T47D (cell line): ENCODE measurements around the gene GPC4.
"Not testable (repeated sequence)": the region's sequence is repeated elsewhere in the genome, so short reads cannot be mapped to it uniquely, and the experiment has no call there.

Source experiments
- DNase-seq, 2 experiments: peaks; one replicate each; pipeline versions ENCODE4 v3.0.0 to v3.0.0-alpha.2; 2011 to 2012; ENCODE audit warnings: low read depth in 1 of 2, low spot score in 1 of 2
- JUND ChIP-seq: IDR thresholded peaks from 2 replicates; pipeline ENCODE4 v1.6.1; 2012; ENCODE audit warnings: low read depth
- in situ Hi-C: cut with HindIII; loops from 2 replicates; pipeline ENCODE4 v1.10.0; 2016; ENCODE audit warnings: low sequenced_read_pairs, low pct_unique_long_range_greater_than_20kb

Gene GPC4

GRCh38 chrX:133337250-133337649 is 78.0 kb downstream of the GPC4 start:
- peak; percentile 1 to 70 for DNase-seq
- TF ChIP-seq JUND, result no peak
- in situ Hi-C loops, result no loop called here

- peak in 1 of 2 experiments; percentile 34 for DNase-seq
- TF ChIP-seq JUND, result no peak
- in situ Hi-C loops, result no loop called here
Observed at GRCh38 chrX:133335027-133335426, 80.3 kb downstream of the GPC4 start.

GRCh38 chrX:133333154-133333750 is 82.0 kb downstream of the GPC4 start:
- no peak for DNase-seq
- no peak for TF ChIP-seq JUND
- in situ Hi-C loops, result no loop called here

- TF ChIP-seq JUND, result no peak
- DNase-seq, result no peak
- in situ Hi-C loops, result no loop called here
Observed at GRCh38 chrX:133332737-133333136, 82.6 kb downstream of the GPC4 start.

DNA sequence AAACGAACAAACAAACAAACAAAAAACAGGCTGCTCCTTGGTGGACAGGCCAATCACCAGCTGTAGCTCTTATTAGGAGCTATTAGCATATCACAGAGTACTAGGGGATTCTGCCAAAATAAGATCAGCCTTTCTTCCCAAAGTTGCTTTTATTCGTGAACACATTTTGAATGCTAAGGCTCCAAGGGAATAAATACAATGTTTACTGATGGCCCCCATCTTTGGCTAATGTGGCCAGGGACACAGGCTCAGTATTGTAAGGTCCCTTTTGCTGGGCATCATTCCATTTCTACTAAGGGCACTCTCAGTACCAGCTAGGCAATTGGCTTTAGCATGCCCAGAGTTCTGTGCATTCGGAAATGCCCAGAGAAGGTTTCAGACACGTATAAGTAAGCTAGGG is 84.3 kb downstream of the GPC4 start:
- no peak for TF ChIP-seq JUND
- no peak for DNase-seq
- in situ Hi-C loops, result no loop called here

GRCh38 chrX:133325422-133325821 is 89.9 kb downstream of the GPC4 start:
- TF ChIP-seq JUND, result no peak
- in situ Hi-C loops, result no loop called here

DNA sequence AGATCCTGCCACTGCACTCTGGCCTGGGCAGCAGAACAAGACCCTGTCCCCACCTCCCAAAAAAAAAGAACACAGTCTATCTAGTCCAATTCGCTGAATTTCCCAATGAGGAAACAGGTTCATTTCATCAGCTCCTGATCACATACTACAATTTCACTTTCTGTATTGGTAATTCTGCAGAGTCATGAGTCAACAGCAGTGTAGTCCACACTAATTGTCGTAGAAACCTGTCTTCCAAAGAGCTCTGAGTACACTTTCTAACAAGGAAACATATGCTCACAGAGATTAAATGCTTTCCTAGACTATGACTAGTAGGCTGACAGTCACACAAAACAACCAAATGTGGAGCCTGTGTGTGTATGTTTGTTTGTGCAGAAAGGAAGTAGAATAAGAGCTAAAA is 91.9 kb downstream of the GPC4 start:
- in situ Hi-C loops, result no loop called here

More at GRCh38 chrX:133325422-133325821, 89.9 kb downstream of the GPC4 start:
- no peak for DNase-seq

GRCh38 chrX:133322269-133322668 is 93.0 kb downstream of the GPC4 start:
- in situ Hi-C loops, result not testable (repeated sequence)

More for the DNA sequence above, 91.9 kb downstream of the GPC4 start:
- DNase-seq, result peak in 1 of 2 experiments; percentile 0
- no peak for TF ChIP-seq JUND

DNA sequence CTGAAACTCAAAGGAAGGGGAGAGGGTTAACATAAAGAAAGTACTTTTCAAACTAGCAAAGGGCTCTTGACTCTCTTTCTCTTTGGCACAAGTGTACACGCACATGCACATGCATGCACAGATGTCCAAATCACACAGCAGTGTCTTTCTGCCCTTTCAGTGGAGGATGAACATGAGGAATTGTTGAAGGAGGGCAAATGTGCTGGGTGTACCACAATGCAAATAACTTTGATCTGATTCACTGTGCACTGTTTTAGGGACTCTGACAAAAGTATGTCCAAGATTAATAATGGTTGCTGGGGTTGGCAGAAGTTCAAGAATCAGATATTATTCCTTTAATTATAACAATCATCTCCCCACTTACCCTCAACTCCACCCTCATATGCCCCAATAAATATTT is 93.8 kb downstream of the GPC4 start:
- DNase-seq, result no peak
- in situ Hi-C loops, result no loop called here
- TF ChIP-seq JUND, result no peak

More at GRCh38 chrX:133322269-133322668, 93.0 kb downstream of the GPC4 start:
- not testable (repeated sequence) for DNase-seq

DNA sequence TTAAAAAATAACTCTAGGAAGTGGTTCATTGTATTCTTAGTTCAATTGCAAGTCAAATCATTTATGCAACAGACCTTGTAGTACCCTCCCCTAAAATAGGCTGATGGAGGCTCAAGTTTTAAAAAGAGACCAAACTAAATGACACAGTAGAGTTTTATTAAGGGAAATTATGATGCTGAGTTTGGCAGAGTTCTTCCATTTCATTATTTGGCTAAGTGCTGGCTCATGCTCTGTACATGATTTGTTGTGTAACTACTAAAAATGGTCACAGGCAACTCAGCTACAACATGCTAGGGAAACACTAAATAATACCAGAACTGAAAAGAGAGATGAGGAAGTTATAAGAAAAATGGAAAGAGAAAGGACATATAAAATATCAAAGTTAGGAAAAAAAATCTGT is 101.0 kb downstream of the GPC4 start:
- TF ChIP-seq JUND, result no peak
- in situ Hi-C loops, result no loop called here
- no peak for DNase-seq

- in situ Hi-C loops, result no loop called here
Observed at GRCh38 chrX:133308499-133308897, 106.8 kb downstream of the GPC4 start.

DNA sequence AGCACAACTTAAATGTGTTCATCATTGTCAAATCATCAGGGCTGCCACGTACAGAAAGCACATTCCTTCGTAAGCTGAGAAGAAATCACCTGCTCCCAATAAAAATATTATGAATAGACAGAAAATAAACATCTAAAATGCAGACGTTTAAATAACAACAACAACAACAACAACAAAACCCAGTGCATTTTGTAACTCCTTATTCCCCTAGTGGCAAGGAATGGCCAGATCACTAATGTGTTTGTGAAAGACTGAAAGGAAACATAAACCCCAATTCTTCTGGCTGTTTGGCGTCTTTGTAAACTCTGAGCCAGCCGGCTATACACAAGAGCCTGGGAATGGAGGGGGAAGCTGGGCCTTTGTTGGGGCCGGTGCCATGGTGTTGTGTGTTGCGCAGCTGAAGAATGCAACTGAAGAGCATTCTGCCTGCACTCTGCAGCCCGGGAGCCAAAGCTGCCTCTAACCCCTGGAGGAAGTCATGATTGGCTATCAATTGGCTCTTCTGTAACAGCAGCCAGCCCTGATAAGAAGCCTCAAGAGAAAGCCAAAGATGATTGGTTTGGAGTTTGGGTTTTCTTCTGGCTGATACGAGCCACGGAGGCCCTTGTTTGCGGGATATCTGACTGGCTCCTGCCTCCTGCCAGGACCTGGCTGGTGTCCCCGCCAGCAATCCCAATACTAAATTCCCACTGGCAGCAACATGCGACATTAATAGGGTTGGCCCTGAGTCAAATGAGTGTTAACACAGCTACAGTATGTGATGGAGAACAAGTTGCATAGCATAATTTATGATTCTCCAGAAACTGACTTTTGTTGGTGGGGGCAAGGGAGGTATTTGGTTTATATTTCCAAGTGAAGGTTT is 107.4 kb downstream of the GPC4 start:
- no peak for TF ChIP-seq JUND

More at GRCh38 chrX:133308499-133308897, 106.8 kb downstream of the GPC4 start:
- no peak for TF ChIP-seq JUND
- DNase-seq, result no peak

DNA sequence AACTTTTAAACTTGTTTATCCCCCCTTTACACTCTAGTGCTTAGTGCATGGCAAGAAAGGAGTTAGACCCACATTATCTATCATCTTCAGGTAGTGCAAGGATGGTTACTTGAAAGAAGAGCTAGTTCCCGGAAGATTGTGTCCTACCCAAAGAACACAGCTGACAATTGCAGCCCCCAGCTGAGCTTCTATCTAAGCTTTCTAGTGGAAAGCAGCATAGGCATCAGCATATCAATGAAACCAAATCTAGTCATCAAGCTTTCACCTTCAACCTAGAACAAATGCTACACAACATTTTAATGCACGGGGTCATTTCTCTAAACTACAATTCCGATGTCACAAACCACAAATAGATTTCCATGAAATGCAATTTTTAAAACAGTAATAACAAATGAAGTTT is 108.2 kb downstream of the GPC4 start:
- TF ChIP-seq JUND, result no peak
- in situ Hi-C loops, result no loop called here
- DNase-seq, result no peak

More for the DNA sequence above, 107.4 kb downstream of the GPC4 start:
- in situ Hi-C loops, result no loop called here
- DNase-seq, result no peak

- in situ Hi-C loops, result no loop called here
- no peak for DNase-seq
- no peak for TF ChIP-seq JUND
Observed at GRCh38 chrX:133306316-133306715, 109.0 kb downstream of the GPC4 start.
